ENCODE results near the gene ARHGAP45.

DNA sequence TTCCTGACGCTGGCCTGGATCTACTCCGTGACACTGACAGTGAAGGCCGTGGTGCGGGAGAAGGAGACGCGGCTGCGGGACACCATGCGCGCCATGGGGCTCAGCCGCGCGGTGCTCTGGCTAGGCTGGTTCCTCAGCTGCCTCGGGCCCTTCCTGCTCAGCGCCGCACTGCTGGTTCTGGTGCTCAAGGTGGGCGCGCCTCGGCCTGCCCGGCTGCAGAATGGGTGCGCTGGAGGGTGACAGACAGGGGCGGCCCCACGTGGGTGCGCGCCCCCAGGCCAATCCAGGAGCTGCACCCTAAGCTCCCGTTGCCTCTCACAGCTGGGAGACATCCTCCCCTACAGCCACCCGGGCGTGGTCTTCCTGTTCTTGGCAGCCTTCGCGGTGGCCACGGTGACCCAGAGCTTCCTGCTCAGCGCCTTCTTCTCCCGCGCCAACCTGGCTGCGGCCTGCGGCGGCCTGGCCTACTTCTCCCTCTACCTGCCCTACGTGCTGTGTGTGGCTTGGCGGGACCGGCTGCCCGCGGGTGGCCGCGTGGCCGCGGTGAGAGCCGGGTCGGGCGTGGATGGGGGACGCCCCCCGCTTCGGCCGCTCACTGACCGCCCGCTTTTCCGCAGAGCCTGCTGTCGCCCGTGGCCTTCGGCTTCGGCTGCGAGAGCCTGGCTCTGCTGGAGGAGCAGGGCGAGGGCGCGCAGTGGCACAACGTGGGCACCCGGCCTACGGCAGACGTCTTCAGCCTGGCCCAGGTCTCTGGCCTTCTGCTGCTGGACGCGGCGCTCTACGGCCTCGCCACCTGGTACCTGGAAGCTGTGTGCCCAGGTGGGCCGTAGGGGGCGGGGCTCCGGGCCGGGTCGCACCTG lies 19.9 kb upstream of the ARHGAP45 start:
- TF ChIP-seq POLR2AphosphoS5 (IDR thresholded peaks at IDR 0.05; ENCODE audit: borderline replicate concordance, low read depth, low read length) (no peak), FOXP2 (optimal IDR thresholded peaks at IDR 0.05; ENCODE audit: control extremely low read depth, extremely low read length, insufficient read depth) (no peak)
